ENCODE measurements around the gene NOTCH1.

The NOTCH1 gene

GRCh38 chr9:136536051-136536720 lies 9.7 kb downstream of the NOTCH1 start:
- no peak overlapping the region for H3K9ac ChIP-seq (ENCODE audit: low read depth, low read length)
- H4K20me1 ChIP-seq (ENCODE audit: insufficient read depth, low read length): peaks cover 96% of the 10 kb centered on the region
- DNase-seq (no peak), ATAC-seq (ENCODE audit: insufficient read depth, low read depth) (no peak)
- H3K4me2 ChIP-seq (ENCODE audit: insufficient read depth, low read length): 0 out of 2 replicates have a peak overlapping the region, but pooled peaks have one; percentile 36
- H3K4me3 ChIP-seq (ENCODE audit: low read depth in 1 of 2, low read length in 2 of 2): no peak overlapping the region
- H3K27me3 ChIP-seq (ENCODE audit: insufficient read depth, low read length, poor library complexity): no peaks in the 10 kb centered on the region
- TF ChIP-seq CTCF (IDR thresholded peaks at IDR 0.05; ENCODE audit: borderline replicate concordance, extremely low read depth, low read length, poor library complexity, severe bottlenecking): no peak
- no peak for TF ChIP-seq EZH2 (IDR thresholded peaks at IDR 0.05; ENCODE audit: borderline replicate concordance, low read depth, low read length, severe bottlenecking)
- H2AFZ ChIP-seq (ENCODE audit: low read depth, low read length): no peak overlapping the region
- H3K36me3 ChIP-seq (ENCODE audit: insufficient read depth, low read length): peaks cover 90% of the 10 kb centered on the region
- no peak overlapping the region for H3K27ac ChIP-seq (ENCODE audit: low read length)
- H3K9me3 ChIP-seq (ENCODE audit: insufficient read depth, low read length, severe bottlenecking): no peaks in the 10 kb centered on the region
- peaks cover 99% of the 10 kb centered on the region for H3K79me2 ChIP-seq (ENCODE audit: insufficient read depth, low read length)
- peaks cover 55% of the 10 kb centered on the region for H3K4me1 ChIP-seq (ENCODE audit: insufficient read depth, low read length)

GRCh38 chr9:136535070-136535469 lies 10.8 kb downstream of the NOTCH1 start:
- peak; percentile 52 for ATAC-seq (ENCODE audit: insufficient read depth, low read depth)
- H3K27ac ChIP-seq (ENCODE audit: low read length): no peak overlapping the region
- H3K9me3 ChIP-seq (ENCODE audit: insufficient read depth, low read length, severe bottlenecking): no peaks in the 10 kb centered on the region
- peaks cover 90% of the 10 kb centered on the region for H3K36me3 ChIP-seq (ENCODE audit: insufficient read depth, low read length)
- H3K4me1 ChIP-seq (ENCODE audit: insufficient read depth, low read length): peaks cover 53% of the 10 kb centered on the region
- H3K27me3 ChIP-seq (ENCODE audit: insufficient read depth, low read length, poor library complexity): no peaks in the 10 kb centered on the region
- H3K4me2 ChIP-seq (ENCODE audit: insufficient read depth, low read length): no peak overlapping the region
- peaks cover 99% of the 10 kb centered on the region for H3K79me2 ChIP-seq (ENCODE audit: insufficient read depth, low read length)
- H3K4me3 ChIP-seq (ENCODE audit: low read depth in 1 of 2, low read length in 2 of 2): no peak overlapping the region
- H2AFZ ChIP-seq (ENCODE audit: low read depth, low read length): no peak overlapping the region
- no peak overlapping the region for H3K9ac ChIP-seq (ENCODE audit: low read depth, low read length)
- peaks cover 96% of the 10 kb centered on the region for H4K20me1 ChIP-seq (ENCODE audit: insufficient read depth, low read length)
- TF ChIP-seq CTCF (IDR thresholded peaks at IDR 0.05; ENCODE audit: borderline replicate concordance, extremely low read depth, low read length, poor library complexity, severe bottlenecking): no peak
- no peak for TF ChIP-seq EZH2 (IDR thresholded peaks at IDR 0.05; ENCODE audit: borderline replicate concordance, low read depth, low read length, severe bottlenecking)
- peak; percentile 75 for DNase-seq

- DNase-seq (no peak), ATAC-seq (ENCODE audit: insufficient read depth, low read depth) (no peak)
- Histone ChIP-seq H4K20me1 (ENCODE audit: insufficient read depth, low read length) (peaks cover 95% of the 10 kb centered on the region), H3K36me3 (ENCODE audit: insufficient read depth, low read length) (peaks cover 84% of the 10 kb centered on the region), H3K9ac (ENCODE audit: low read depth, low read length) (no peak overlapping the region), H3K27me3 (ENCODE audit: insufficient read depth, low read length, poor library complexity) (no peaks in the 10 kb centered on the region), H3K9me3 (ENCODE audit: insufficient read depth, low read length, severe bottlenecking) (no peaks in the 10 kb centered on the region), H2AFZ (ENCODE audit: low read depth, low read length) (no peak overlapping the region), H3K4me3 (ENCODE audit: low read depth in 1 of 2, low read length in 2 of 2) (no peak overlapping the region), H3K4me2 (ENCODE audit: insufficient read depth, low read length) (no peak overlapping the region), H3K4me1 (ENCODE audit: insufficient read depth, low read length) (peaks cover 53% of the 10 kb centered on the region), H3K27ac (ENCODE audit: low read length) (no peak overlapping the region), H3K79me2 (ENCODE audit: insufficient read depth, low read length) (peaks cover 99% of the 10 kb centered on the region)
- no peak for TF ChIP-seq CTCF (IDR thresholded peaks at IDR 0.05; ENCODE audit: borderline replicate concordance, extremely low read depth, low read length, poor library complexity, severe bottlenecking)
- no peak for TF ChIP-seq EZH2 (IDR thresholded peaks at IDR 0.05; ENCODE audit: borderline replicate concordance, low read depth, low read length, severe bottlenecking)
Observed at GRCh38 chr9:136534366-136534765, 11.5 kb downstream of the NOTCH1 start.

Data from DND-41 (cell line).